B cell (primary cell): Measurements from ENCODE around the gene TNFRSF1B. TPM values are rescaled to one million over a fixed set of nuclear protein-coding genes. Genes with fewer than 3 reads are reported as not detected.

Source experiments
- ATAC-seq: fragments of 200-7000 bp; cut with Tn5 transposase; one replicate; pipeline ENCODE4 v1.10.0; 2021; ENCODE audit warnings: low read depth, mild to moderate bottlenecking, moderate number of reproducible peaks, moderate library complexity
- CTCF ChIA-PET: fragments of 350-600 bp; sonication (Branson Sonifier 250); formaldehyde crosslinking; loops from one replicate; lab custom pipeline; 2021; ENCODE audit warnings: antibody characterized with exemption, inconsistent platforms; lab: Charles Lee
- POLR2A ChIA-PET: fragments of 350-600 bp; sonication (Branson Sonifier 250); formaldehyde crosslinking; loops from one replicate; lab custom pipeline; 2021; ENCODE audit warnings: antibody characterized with exemption; lab: Charles Lee
- DNase-seq: peaks from one replicate; pipeline ENCODE4 v3.0.0; 2013
- H2AFZ ChIP-seq: 2 replicates; pipeline ENCODE4 v1.6.1; 2012; ENCODE audit warnings: mild to moderate bottlenecking, low read depth, low read length; ENCODE audit not compliant: insufficient read depth, poor library complexity, severe bottlenecking
- H3K27ac ChIP-seq, 2 donors: 1 replicate in 1 of 2; 2 replicates in 1 of 2; pipeline ENCODE4 v1.5.1; 2012 to 2013; ENCODE audit warnings: low read length in 2 of 2, mild to moderate bottlenecking in 2 of 2, moderate library complexity in 1 of 2
- H3K27me3 ChIP-seq, 4 experiments: fragments of 200-600 bp in 1 of 4; sonication (generic) in 1 of 4; replicated peaks in 1 of 4; 1 replicate in 2 of 4; 2 replicates in 2 of 4; pipeline versions ENCODE4 v1.6.1 to v1.7.0; 2013 to 2016; ENCODE audit warnings: low read length in 3 of 4, mild to moderate bottlenecking in 2 of 4, mixed read lengths in 1 of 4, moderate library complexity in 1 of 4; ENCODE audit not compliant: insufficient read depth in 4 of 4, control insufficient read depth in 3 of 4; ENCODE audit errors: control extremely low read depth in 1 of 4
- H3K36me3 ChIP-seq, 2 experiments: replicated peaks in 1 of 2; 1 replicate in 1 of 2; 2 replicates in 1 of 2; pipeline versions ENCODE4 v1.6.1 to v1.7.1; 2013; ENCODE audit warnings: low read length in 1 of 2; ENCODE audit not compliant: insufficient read depth in 2 of 2, control insufficient read depth in 1 of 2; ENCODE audit errors: control extremely low read depth in 1 of 2, extremely low read depth in 1 of 2
- H3K4me1 ChIP-seq, 2 donors: fragments of 200-600 bp in 1 of 2; sonication (generic) in 1 of 2; 1 replicate in 1 of 2; 2 replicates in 1 of 2; pipeline versions ENCODE4 v1.5.1 to v1.6.1; 2013 to 2017; ENCODE audit warnings: low read length in 2 of 2; ENCODE audit not compliant: control insufficient read depth in 2 of 2, insufficient read depth in 2 of 2
- H3K4me2 ChIP-seq: replicated peaks from 2 replicates; pipeline ENCODE3; 2012; ENCODE audit warnings: mild to moderate bottlenecking, low read depth, low read length; ENCODE audit not compliant: poor library complexity, severe bottlenecking
- H3K4me3 ChIP-seq, 5 experiments: fragments of 200-600 bp in 1 of 5; sonication (generic) in 1 of 5; 1 replicate in 3 of 5; 2 replicates in 2 of 5; pipeline versions ENCODE4 v1.5.1 to v1.7.0; 2011 to 2016; ENCODE audit warnings: low read length in 4 of 5, mild to moderate bottlenecking in 4 of 5, low read depth in 2 of 5, control low read depth in 1 of 5, moderate library complexity in 1 of 5; ENCODE audit not compliant: insufficient read depth in 1 of 5; ENCODE audit errors: control extremely low read depth in 1 of 5, extremely low read depth in 1 of 5
- H3K79me2 ChIP-seq: fragments of 200-600 bp; sonication (generic); one replicate; pipeline ENCODE4 v1.6.0; 2016; ENCODE audit warnings: low read length; ENCODE audit not compliant: control insufficient read depth, insufficient read depth
- H3K9ac ChIP-seq: fragments of 200-600 bp; sonication (generic); 2 replicates; pipeline ENCODE4 v1.6.1; 2017; ENCODE audit warnings: mild to moderate bottlenecking, low read length, moderate library complexity
- H3K9me3 ChIP-seq, 3 donors: one replicate each; pipeline versions ENCODE4 v1.6.1 to v1.7.1; 2013; ENCODE audit warnings: low read length in 2 of 3; ENCODE audit not compliant: control insufficient read depth in 2 of 3, insufficient read depth in 1 of 3; ENCODE audit errors: control extremely low read depth in 1 of 3
- H4K20me1 ChIP-seq: 2 replicates; pipeline ENCODE4 v1.6.0; 2012; ENCODE audit warnings: mild to moderate bottlenecking, low read length; ENCODE audit not compliant: insufficient read depth, control insufficient read depth, poor library complexity, severe bottlenecking
- H3K27ac Mint-ChIP-seq: one replicate; pipeline ENCODE4 v1.8.0; 2021; ENCODE audit warnings: mixed read lengths
- H3K27me3 Mint-ChIP-seq: one replicate; pipeline ENCODE4 v1.8.0; 2021; ENCODE audit warnings: mixed read lengths
- H3K4me1 Mint-ChIP-seq: one replicate; pipeline ENCODE4 v1.8.0; 2021; ENCODE audit warnings: mixed read lengths
- H3K4me3 Mint-ChIP-seq: one replicate; pipeline ENCODE4 v1.8.0; 2021; ENCODE audit warnings: mixed read lengths
- H3K9me3 Mint-ChIP-seq: one replicate; pipeline ENCODE4 v1.8.0; 2022; ENCODE audit warnings: mixed read lengths; ENCODE audit not compliant: insufficient read depth
- EZH2 ChIP-seq: IDR thresholded peaks from 2 replicates; pipeline ENCODE4 v1.6.1; 2012; ENCODE audit warnings: borderline replicate concordance, low read depth, mild to moderate bottlenecking, moderate library complexity, low read length; ENCODE audit not compliant: insufficient read depth, poor library complexity, severe bottlenecking
- WGBS: methylation state at CpG from one replicate; pipeline ENCODE4 v1.1.5; 2013; ENCODE audit warnings: missing lambda C conversion rate; ENCODE audit not compliant: insufficient coverage; 5-methylcytosine and 5-hydroxymethylcytosine counted together
- intact Hi-C: fragments of 100-400 bp; cut with micrococcal nuclease; formaldehyde crosslinking; loops from one replicate; pipeline ENCODE4 v1.10.0; 2022
- polyA plus RNA-seq: library from polyadenylated mRNA; depleted of rRNA; stranded (reverse); fragments of >200 nt; gene quantifications from 2 replicates; pipeline ENCODE4 v1.2.3, GENCODE V29; 2012
- total RNA-seq, 2 donors: library from RNA; stranded (reverse); fragments of 120-200 nt in 1 of 2; gene quantifications; 1 replicate in 1 of 2; 2 replicates in 1 of 2; pipeline versions ENCODE4 v1.2.3 to v1.2.4, GENCODE V29; 2013 to 2022
- TF ChIP-seq, protein P1 (sequence below): fragments of 200-600 bp; IDR thresholded peaks from one replicate; pipeline ENCODE4 v1.8.0; 2022; ENCODE audit warnings: antibody characterized with exemption, mild to moderate bottlenecking

The TNFRSF1B gene
- total and polyA plus RNA-seq, 2 donors (not counting 1 experiment from before 2014, with no cell fraction given): 37.7 to 99.4 TPM

DNA sequence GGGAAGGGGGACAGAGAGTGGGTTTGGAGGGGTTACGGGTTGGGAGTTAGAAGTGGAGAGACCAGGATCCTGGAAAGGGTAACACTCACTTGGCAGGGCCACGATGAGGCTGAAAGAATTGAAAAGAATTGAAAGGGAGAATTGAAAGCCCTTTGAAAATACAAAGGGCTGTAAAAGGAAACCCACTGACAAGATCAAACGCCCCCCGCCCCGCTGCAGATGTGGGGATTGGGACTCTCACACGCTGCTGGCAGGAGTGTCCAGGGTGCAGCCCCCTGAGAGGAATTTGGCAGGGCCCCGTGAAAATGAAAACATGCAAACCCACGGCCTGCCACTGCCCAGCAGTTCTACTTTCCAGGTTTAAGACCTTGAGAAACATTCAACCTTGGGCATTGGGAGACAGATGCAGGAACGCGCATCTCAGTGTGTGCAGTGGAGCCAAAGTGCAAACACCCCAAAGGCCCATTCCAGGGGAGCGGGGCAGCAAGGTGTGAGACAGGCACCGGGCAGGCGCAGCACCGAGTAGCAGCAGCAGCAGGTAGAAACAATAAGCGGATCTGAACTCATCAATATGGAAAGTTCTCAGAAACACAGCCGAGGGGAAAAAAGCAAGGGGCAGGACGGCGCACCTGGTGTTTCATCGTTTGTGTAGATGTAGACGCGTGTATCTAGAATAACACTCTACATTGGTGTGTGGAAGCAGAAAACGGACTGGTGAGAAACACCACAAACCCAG, 8.3 kb upstream of the TNFRSF1B start:
- CTCF ChIA-PET: interaction anchor here (0.7 to 2.4 kb wide), 2 partner anchors 22 to 33 kb away, joined by 3 to 14 read pairs; no protein-coding TSS in a partner anchor
- no peak for TF ChIP-seq EZH2
- TF ChIP-seq, protein P1, sequence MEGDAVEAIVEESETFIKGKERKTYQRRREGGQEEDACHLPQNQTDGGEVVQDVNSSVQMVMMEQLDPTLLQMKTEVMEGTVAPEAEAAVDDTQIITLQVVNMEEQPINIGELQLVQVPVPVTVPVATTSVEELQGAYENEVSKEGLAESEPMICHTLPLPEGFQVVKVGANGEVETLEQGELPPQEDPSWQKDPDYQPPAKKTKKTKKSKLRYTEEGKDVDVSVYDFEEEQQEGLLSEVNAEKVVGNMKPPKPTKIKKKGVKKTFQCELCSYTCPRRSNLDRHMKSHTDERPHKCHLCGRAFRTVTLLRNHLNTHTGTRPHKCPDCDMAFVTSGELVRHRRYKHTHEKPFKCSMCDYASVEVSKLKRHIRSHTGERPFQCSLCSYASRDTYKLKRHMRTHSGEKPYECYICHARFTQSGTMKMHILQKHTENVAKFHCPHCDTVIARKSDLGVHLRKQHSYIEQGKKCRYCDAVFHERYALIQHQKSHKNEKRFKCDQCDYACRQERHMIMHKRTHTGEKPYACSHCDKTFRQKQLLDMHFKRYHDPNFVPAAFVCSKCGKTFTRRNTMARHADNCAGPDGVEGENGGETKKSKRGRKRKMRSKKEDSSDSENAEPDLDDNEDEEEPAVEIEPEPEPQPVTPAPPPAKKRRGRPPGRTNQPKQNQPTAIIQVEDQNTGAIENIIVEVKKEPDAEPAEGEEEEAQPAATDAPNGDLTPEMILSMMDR: no peak
- Histone ChIP-seq H3K79me2 (no peaks in the 10 kb centered on the region), H3K27ac (peak overlapping the region in 1 of 2 donors; percentile 6), H3K9me3 (peaks cover 0 to 3% (median 0%) of the 10 kb centered on the region in 3 donors), H3K4me3 (no peak overlapping the region), H4K20me1 (no peaks in the 10 kb centered on the region), H3K36me3 (no peaks in the 10 kb centered on the region), H2AFZ (no peak overlapping the region), H3K4me2 (peak overlapping the region; percentile 24), H3K9ac (no peak overlapping the region), H3K4me1 (peaks cover 55 to 90% of the 10 kb centered on the region in 2 donors), H3K27me3 (no peaks in the 10 kb centered on the region)
- DNase-seq: no peak
- Mint-ChIP-seq H3K4me3 (peak overlapping the region; percentile 64), H3K27me3 (no peaks in the 10 kb centered on the region), H3K4me1 (peaks cover 77% of the 10 kb centered on the region), H3K27ac (peak overlapping the region; percentile 83), H3K9me3 (no peaks in the 10 kb centered on the region)
- no peak for ATAC-seq
- intact Hi-C loops: loop anchor here (10.0 kb wide), 1 partner anchor 254 kb away; no protein-coding TSS in a partner anchor
- POLR2A ChIA-PET: interaction anchor here (0.6 to 1.3 kb wide), 4 partner anchors 8 to 177 kb away, joined by 3 to 8 read pairs (median 5); no protein-coding TSS in a partner anchor
- WGBS: 61% methylated on average over 18 of the region's 22 CpGs

- Histone ChIP-seq H3K4me1 (peaks cover 49 to 80% of the 10 kb centered on the region in 2 donors), H3K9ac (no peak overlapping the region), H3K36me3 (no peaks in the 10 kb centered on the region), H3K79me2 (no peaks in the 10 kb centered on the region), H3K9me3 (peaks cover 0 to 3% (median 0%) of the 10 kb centered on the region in 3 donors), H3K27ac (no peak overlapping the region), H4K20me1 (no peaks in the 10 kb centered on the region), H3K27me3 (no peaks in the 10 kb centered on the region), H3K4me2 (no peak overlapping the region), H2AFZ (no peak overlapping the region), H3K4me3 (no peak overlapping the region)
- DNase-seq (no peak), ATAC-seq (no peak)
- intact Hi-C loops: loop anchor here (10.0 kb wide), 1 partner anchor 255 kb away; no protein-coding TSS in a partner anchor
- peaks cover 71% of the 10 kb centered on the region for H3K4me1 Mint-ChIP-seq
- 67% methylated on average over 1 of the region's 7 CpGs for WGBS
- H3K9me3 Mint-ChIP-seq: no peaks in the 10 kb centered on the region
- peak overlapping the region; percentile 64 for H3K27ac Mint-ChIP-seq
- H3K27me3 Mint-ChIP-seq: no peaks in the 10 kb centered on the region
- ChIA-PET CTCF (interaction anchor here (0.7 to 4.0 kb wide), 5 partner anchors 9 to 48 kb away, joined by 3 to 45 read pairs (median 4); no protein-coding TSS in a partner anchor), POLR2A (interaction anchor here (0.6 to 1.4 kb wide), 12 partner anchors 7 to 981 kb away, joined by 3 to 8 read pairs (median 4); no protein-coding TSS in a partner anchor)
- H3K4me3 Mint-ChIP-seq: no peak overlapping the region
- TF ChIP-seq, protein P1: no peak
- no peak for TF ChIP-seq EZH2
Measured at GRCh38 chr1:12159816-12160215, 7.0 kb upstream of the TNFRSF1B start.
